NCI-H1105 treated with DMSO at 0.1 percent for 48 hours (cell line): ENCODE data around the gene FREY1.

ENCODE experiments used
- DNase-seq: peaks from one replicate; lab custom pipeline; 2025; lab: John Stamatoyannopoulos, UW

Gene FREY1

DNA sequence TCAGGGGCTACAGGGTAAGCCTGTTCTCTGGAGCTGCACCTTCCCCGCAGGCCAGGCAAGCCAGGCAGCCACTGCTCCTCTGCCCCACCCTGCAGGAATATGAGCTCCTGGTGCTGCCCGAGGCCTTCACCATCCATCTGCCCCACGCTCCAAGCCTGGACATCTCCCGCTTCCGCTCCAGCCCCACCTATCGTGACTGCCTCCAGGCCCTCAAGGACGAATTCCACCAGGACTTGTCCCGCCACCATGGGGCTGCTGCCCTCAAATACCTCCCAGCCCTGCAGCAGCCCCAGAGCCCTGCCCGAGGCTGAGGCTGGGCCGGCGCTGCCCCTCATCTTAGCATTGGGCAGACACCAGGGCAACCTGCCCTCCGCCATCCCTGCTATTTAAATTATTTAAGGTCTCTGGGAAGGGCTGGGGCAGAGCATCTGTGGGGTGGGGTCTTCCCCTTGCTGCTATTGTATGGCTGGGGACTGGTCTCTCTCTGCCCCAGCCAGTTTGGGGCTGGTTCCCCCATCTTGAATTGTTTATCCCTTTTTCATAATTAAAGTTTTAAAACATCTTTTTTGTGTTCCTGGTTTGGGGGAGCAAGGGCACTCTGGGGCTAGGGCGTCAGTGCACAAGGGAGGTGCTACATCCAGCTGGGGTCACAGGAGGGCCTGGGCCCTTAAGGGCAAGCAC lies 21.6 kb upstream of the FREY1 start:
- no peak for DNase-seq

DNA sequence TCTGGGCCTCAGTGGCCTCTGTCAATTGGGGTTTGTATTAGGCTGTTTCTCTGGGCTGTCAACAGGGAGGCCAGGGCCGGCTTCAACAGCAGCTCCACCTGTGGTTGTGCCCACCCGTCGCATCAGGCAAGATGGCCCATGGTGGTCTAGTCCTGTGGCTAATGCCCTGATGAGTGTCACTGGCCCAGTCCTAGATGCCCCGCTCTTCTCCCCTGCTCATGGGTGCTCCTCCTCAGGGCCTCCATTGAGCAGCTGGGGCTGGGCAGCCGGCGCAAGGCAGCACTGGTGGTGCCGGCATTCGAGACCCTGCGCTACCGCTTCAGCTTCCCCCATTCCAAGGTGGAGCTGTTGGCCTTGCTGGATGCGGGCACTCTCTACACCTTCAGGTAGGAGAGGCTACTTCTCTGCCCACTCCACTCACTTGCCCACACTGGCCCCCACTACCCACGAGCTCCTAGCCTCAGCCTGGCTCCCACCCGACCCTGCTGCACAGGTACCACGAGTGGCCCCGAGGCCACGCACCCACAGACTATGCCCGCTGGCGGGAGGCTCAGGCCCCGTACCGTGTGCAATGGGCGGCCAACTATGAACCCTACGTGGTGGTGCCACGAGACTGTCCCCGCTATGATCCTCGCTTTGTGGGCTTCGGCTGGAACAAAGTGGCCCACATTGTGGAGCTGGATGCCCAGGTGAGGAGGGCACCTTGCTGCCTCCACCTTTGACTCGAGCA lies 20.8 kb upstream of the FREY1 start:
- DNase-seq, result no peak

DNA sequence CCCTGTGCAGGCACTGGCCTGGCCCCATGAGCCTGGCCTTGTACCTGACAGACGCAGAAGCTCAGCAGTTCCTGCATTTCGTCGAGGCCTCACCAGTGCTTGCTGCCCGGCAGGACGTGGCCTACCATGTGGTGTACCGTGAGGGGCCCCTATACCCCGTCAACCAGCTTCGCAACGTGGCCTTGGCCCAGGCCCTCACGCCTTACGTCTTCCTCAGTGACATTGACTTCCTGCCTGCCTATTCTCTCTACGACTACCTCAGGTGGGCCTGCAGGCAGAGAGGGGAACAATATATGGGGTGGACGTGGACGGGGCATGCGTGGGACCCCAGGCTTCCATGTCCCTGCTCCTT lies 20.2 kb upstream of the FREY1 start:
- no peak for DNase-seq

- no peak for DNase-seq
Observed at GRCh38 chr11:45926536-45927331, 19.7 kb upstream of the FREY1 start.

DNA sequence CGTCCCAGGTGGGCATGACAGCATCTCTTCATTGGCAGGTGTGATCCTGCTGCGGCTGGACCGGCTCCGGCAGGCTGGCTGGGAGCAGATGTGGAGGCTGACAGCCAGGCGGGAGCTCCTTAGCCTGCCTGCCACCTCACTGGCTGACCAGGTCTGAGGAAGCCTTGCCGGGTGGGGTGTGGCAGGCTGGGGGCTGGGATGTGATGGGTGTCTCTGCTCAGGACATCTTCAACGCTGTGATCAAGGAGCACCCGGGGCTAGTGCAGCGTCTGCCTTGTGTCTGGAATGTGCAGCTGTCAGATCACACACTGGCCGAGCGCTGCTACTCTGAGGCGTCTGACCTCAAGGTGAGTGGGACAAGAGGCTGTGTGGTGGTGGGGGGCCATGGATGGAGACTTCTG lies 18.9 kb upstream of the FREY1 start:
- DNase-seq, result no peak

- no peak for DNase-seq
Observed at GRCh38 chr11:45925550-45925949, 18.5 kb upstream of the FREY1 start.

- DNase-seq, result no peak
Observed at GRCh38 chr11:45924927-45925326, 17.9 kb upstream of the FREY1 start.

- DNase-seq, result no peak
Observed at GRCh38 chr11:45924036-45924915, 17.2 kb upstream of the FREY1 start.

DNA sequence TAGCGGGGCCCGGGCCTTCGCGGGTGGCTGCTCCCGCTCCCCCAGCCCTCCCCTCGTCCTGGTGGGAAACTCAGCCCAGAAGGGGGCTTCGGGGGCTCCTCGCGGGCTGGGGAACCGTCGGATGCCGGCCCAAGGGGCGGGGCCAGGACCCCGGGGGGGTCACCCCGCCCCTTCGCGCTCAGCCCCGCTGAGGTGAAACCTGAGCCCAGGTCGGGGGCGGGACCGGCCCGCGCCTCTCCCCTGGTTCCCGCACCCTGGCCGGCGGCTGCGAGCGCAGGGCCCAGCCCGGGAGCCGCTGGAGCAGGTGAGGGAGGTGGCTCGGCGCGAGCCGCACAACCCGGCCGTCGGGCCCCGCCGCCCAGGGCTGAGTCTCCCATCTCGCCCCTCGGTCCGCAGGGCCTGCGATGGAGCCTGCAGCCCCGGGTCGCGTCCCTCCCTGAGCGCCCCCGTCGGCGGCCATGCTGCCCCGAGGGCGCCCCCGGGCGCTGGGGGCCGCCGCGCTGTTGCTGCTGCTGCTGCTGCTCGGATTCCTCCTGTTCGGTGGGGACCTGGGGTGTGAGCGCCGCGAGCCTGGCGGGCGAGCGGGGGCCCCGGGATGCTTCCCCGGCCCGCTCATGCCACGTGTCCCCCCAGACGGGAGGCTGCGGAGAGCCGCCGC lies 15.5 kb upstream of the FREY1 start, which contains the start of gene LARGE2:
TSS of gene LARGE2 (plus strand) at position 232 of the 658 bp plus-strand sequence. CDS start at position 459, 227 bp downstream.
- peak; percentile 85 for DNase-seq

GRCh38 chr11:45921561-45922424 lies 14.7 kb upstream of the FREY1 start:
- DNase-seq, result peak; percentile 91

GRCh38 chr11:45920531-45921477 lies 13.7 kb upstream of the FREY1 start:
- DNase-seq, result no peak

- DNase-seq, result no peak
Observed at GRCh38 chr11:45919806-45920530, 12.9 kb upstream of the FREY1 start.

GRCh38 chr11:45918962-45919675 lies 12.0 kb upstream of the FREY1 start:
- no peak for DNase-seq

DNA sequence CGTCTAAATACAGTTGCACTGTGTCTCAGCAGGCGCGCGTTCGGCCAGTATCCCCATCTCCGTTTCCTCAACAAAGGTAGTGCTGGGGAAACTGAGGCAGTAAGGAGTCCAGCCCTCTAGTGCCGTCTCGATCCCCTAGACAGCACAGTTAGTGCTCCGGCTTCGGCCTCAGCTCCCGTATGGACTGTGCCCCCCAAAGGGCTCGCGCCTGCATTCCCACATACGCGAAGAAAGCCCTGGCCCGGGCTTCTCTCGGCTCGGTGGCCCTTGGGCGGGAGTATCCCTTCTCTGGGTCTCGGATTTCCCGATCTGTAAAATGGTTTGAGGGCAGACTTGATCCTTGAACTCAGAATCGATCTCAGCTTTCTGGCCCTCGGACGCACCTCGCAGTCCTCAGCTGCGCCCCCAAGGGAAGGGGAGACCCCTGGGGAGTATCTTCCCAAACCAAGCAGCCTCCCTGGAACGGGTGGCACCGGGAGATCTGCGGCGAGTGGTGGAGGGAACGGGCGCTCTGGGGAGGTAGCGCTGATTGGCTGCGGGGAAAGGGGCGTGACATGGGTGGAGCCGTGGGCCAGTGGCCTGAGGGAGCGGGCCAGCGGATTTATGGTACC lies 11.4 kb upstream of the FREY1 start:
- peak; percentile 79 for DNase-seq

- peak; percentile 98 for DNase-seq
Observed at GRCh38 chr11:45917623-45918330, 10.7 kb upstream of the FREY1 start, which contains the start of gene PEX16. Gene PEX16 (minus strand): TSS chr11:45917877. CDS start chr11:45917811, 66 bp downstream.

DNA sequence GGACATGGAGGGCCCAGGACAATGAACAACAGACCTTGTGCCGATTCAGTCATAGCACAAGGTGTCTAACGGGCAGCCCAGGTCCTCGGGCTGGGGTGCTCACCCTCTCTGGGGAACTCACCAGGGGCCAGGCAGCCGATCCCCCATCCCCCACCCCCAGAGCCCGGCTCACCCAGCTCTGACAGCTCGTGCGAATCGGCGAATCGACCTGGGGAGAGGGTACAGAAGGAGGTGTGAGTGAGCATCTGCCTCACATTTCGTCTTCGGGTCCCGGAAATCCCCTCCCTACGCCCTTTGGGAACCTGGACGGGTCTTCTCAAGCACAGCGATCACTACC lies 10.2 kb upstream of the FREY1 start:
- DNase-seq, result no peak

DNA sequence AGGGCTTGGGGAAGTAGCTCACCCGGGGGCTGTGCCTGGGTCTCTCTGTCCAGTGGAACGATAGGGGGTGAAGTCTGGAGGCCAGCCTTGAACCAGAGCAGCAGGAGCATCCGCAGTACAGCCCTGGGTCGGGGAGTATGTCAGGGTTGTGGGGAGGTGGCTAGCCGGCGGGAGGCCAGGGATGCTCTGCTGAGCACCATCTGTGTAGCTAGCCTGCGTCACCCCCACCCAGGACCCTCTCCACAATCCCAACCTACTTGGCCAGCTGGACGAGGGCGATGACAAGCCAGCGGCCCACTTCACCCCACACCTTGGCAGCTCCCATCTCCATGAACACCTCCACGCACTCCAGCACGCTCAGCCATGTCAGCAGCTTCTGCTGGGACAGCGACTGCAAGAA lies 8.4 kb upstream of the FREY1 start:
- DNase-seq, result no peak
